ENCODE data around the gene MIPEP.

Gene MIPEP

DNA sequence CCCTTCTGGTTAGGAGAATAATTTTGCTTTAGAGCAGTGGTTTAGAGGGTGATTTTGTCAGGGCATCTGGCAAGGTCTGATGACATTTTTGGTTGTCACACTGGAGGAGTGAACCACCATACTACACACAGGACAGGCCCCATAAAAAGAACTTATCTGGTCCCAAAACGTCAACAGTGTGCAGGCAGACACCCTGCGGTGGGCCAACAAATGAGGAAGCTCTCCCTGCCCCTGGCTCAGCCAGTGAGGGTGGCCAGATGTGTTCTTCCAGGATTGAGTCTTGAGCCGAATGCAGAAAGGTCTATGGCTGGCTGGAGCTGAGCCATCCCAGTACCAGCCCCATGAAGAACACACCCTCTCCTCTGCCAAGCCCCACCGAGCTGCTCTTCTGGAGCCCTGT lies 149.2 kb downstream of the MIPEP start:
- Histone ChIP-seq H3K4me3 (ENCODE audit: low read depth in 1 of 2, low read length in 2 of 2) (no peak overlapping the region), H3K27ac (ENCODE audit: low read length) (no peak overlapping the region), H3K27me3 (ENCODE audit: low read depth, low read length) (no peaks in the 10 kb centered on the region), H3K4me1 (ENCODE audit: control insufficient read depth in 1 of 2, insufficient read depth in 2 of 2, low read length in 2 of 2) (peaks cover 0 to 3% of the 10 kb centered on the region in 2 donors), H3K9me3 (ENCODE audit: control insufficient read depth in 1 of 2, low read length in 2 of 2) (no peaks in the 10 kb centered on the region), H3K36me3 (ENCODE audit: control insufficient read depth in 1 of 2, insufficient read depth in 2 of 2, low read length in 2 of 2) (no peaks in the 10 kb centered on the region)

DNA sequence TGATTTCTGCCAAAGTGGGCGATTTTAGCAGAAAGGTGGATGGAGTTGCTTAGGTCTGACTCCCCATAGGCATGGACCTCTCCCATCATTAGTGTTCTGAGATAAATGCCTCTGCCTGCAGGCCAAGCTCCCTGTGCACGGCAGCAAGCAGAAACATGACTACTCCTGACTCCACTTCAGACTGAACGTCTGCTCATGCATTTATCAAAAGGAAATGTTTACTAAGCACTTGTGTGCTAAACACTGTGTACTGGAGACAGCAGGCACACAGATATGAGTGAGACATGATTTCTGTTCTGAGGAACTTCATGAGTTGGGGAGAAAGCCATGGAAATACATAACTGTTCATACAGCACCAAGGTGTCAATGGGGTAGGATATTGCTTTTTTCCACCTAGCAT lies 149.6 kb downstream of the MIPEP start:
- Histone ChIP-seq H3K27me3 (ENCODE audit: low read depth, low read length) (no peaks in the 10 kb centered on the region), H3K27ac (ENCODE audit: low read length) (no peak overlapping the region), H3K36me3 (ENCODE audit: control insufficient read depth in 1 of 2, insufficient read depth in 2 of 2, low read length in 2 of 2) (no peaks in the 10 kb centered on the region), H3K4me1 (ENCODE audit: control insufficient read depth in 1 of 2, insufficient read depth in 2 of 2, low read length in 2 of 2) (peaks cover 0 to 3% of the 10 kb centered on the region in 2 donors), H3K9me3 (ENCODE audit: control insufficient read depth in 1 of 2, low read length in 2 of 2) (no peaks in the 10 kb centered on the region), H3K4me3 (ENCODE audit: low read depth in 1 of 2, low read length in 2 of 2) (no peak overlapping the region)

DNA sequence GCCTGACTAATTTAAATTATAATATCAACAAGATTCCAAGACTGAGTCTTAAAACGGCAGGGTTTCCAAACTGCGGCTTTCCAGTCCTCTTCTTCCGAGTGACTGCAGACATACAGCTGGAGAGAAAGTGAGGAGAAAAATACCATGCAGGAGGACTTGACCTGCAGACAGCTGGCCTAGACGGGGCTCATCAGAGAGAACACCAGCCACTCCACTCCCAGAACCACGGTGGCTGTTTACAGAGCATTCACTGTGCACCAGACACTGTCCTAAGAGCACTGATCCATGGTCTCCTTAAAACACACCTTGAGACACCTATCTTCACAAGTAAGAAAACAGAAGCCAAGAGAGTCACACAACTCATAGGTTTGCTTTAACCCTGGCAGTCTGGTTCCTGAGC lies 152.7 kb downstream of the MIPEP start:
- no peaks in the 10 kb centered on the region for H3K9me3 ChIP-seq (ENCODE audit: control insufficient read depth in 1 of 2, low read length in 2 of 2)
- H3K27ac ChIP-seq (ENCODE audit: low read length): no peak overlapping the region
- no peak overlapping the region for H3K4me3 ChIP-seq (ENCODE audit: low read depth in 1 of 2, low read length in 2 of 2)
- no peaks in the 10 kb centered on the region for H3K36me3 ChIP-seq (ENCODE audit: control insufficient read depth in 1 of 2, insufficient read depth in 2 of 2, low read length in 2 of 2)
- H3K4me1 ChIP-seq (ENCODE audit: control insufficient read depth in 1 of 2, insufficient read depth in 2 of 2, low read length in 2 of 2): peaks cover 0 to 3% of the 10 kb centered on the region in 2 donors
- no peaks in the 10 kb centered on the region for H3K27me3 ChIP-seq (ENCODE audit: low read depth, low read length)

DNA sequence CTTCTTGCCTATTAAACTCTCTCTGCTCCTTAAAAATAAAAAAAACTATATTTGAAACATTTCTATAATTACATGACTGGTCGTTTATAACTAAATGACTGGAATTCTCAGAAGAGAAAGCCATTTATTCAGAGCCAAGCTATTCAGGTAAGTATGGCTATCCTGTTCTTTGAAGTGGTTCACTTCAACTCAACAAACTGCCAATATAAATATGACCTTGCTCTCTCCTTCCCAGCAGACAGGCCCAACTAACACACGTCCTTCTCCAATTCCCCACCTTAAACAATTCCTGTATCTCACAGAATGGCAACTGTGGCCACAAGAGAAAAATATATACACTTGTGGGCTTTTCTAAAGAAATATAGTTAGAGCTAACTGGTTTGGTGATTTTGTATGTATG lies 153.9 kb downstream of the MIPEP start:
- no peaks in the 10 kb centered on the region for H3K36me3 ChIP-seq (ENCODE audit: control insufficient read depth in 1 of 2, insufficient read depth in 2 of 2, low read length in 2 of 2)
- H3K9me3 ChIP-seq (ENCODE audit: control insufficient read depth in 1 of 2, low read length in 2 of 2): no peaks in the 10 kb centered on the region
- H3K27ac ChIP-seq (ENCODE audit: low read length): no peak overlapping the region
- H3K4me1 ChIP-seq (ENCODE audit: control insufficient read depth in 1 of 2, insufficient read depth in 2 of 2, low read length in 2 of 2): peaks cover 0 to 3% of the 10 kb centered on the region in 2 donors
- H3K4me3 ChIP-seq (ENCODE audit: low read depth in 1 of 2, low read length in 2 of 2): no peak overlapping the region
- H3K27me3 ChIP-seq (ENCODE audit: low read depth, low read length): no peaks in the 10 kb centered on the region

DNA sequence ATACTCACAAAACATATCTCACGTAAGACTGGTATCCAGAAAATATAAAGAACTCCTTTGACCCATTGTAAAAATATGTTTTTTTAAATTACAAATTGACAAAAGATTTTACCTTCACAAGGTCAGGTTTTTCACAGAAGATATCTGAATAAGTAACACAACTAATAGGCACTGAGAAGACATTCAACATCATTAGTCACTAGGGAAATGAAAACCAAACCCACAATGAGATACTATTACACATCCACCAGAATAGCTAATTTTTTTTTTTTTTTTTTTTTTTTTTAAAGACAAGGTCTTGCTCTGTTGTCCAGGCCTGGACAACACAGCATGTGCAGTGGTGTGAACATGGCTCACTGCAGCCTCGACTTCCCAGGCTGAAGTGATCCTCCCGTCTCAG lies 157.5 kb downstream of the MIPEP start:
- H3K4me3 ChIP-seq (ENCODE audit: low read depth in 1 of 2, low read length in 2 of 2): no peak overlapping the region
- no peaks in the 10 kb centered on the region for H3K9me3 ChIP-seq (ENCODE audit: control insufficient read depth in 1 of 2, low read length in 2 of 2)
- peaks cover 0 to 9% of the 10 kb centered on the region in 2 donors for H3K36me3 ChIP-seq (ENCODE audit: control insufficient read depth in 1 of 2, insufficient read depth in 2 of 2, low read length in 2 of 2)
- H3K4me1 ChIP-seq (ENCODE audit: control insufficient read depth in 1 of 2, insufficient read depth in 2 of 2, low read length in 2 of 2): peaks cover 0 to 2% of the 10 kb centered on the region in 2 donors
- no peak overlapping the region for H3K27ac ChIP-seq (ENCODE audit: low read length)
- no peaks in the 10 kb centered on the region for H3K27me3 ChIP-seq (ENCODE audit: low read depth, low read length)

DNA sequence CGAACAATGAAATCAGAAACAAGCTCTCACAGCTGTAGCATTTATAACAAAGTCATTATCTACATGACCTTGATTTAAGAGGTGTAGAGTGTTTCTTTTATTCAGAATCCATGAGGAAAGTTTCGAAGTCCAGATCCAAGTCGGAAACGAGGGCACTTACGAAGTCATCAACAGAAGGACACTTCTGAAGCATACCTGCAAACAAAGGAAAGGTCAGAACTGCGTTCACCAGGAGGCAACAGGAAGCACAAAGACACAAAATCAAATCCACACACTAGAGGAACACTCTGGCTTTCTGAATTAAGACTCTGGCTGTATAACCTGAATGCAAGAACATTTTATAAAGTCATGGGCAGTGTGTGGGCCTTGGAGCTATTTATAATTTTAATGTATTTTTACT lies 158.9 kb downstream of the MIPEP start:
- no peak overlapping the region for H3K27ac ChIP-seq (ENCODE audit: low read length)
- H3K27me3 ChIP-seq (ENCODE audit: low read depth, low read length): no peaks in the 10 kb centered on the region
- no peaks in the 10 kb centered on the region for H3K4me1 ChIP-seq (ENCODE audit: control insufficient read depth in 1 of 2, insufficient read depth in 2 of 2, low read length in 2 of 2)
- no peaks in the 10 kb centered on the region for H3K9me3 ChIP-seq (ENCODE audit: control insufficient read depth in 1 of 2, low read length in 2 of 2)
- no peak overlapping the region for H3K4me3 ChIP-seq (ENCODE audit: low read depth in 1 of 2, low read length in 2 of 2)
- H3K36me3 ChIP-seq (ENCODE audit: control insufficient read depth in 1 of 2, insufficient read depth in 2 of 2, low read length in 2 of 2): peaks cover 0 to 9% of the 10 kb centered on the region in 2 donors

DNA sequence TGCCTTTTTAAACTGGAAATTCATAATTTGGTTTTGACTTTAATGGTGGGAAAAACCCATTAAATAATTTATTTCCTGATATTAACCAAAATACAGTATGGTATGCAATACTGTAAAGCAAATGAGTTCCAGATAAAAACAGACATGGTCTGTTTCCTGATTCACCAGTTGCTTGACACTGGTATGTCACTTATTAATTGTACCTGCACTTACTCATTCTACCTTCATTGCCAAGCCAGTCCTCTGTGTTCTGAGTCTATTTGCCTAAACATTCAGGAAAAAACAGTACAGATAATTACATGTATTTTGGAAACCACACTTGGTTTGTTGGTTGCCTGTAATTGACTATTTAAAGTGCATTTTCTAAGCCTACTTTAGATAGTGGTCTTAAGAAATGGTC lies 159.7 kb downstream of the MIPEP start:
- H3K27ac ChIP-seq (ENCODE audit: low read length): no peak overlapping the region
- no peaks in the 10 kb centered on the region for H3K4me1 ChIP-seq (ENCODE audit: control insufficient read depth in 1 of 2, insufficient read depth in 2 of 2, low read length in 2 of 2)
- H3K9me3 ChIP-seq (ENCODE audit: control insufficient read depth in 1 of 2, low read length in 2 of 2): no peaks in the 10 kb centered on the region
- H3K36me3 ChIP-seq (ENCODE audit: control insufficient read depth in 1 of 2, insufficient read depth in 2 of 2, low read length in 2 of 2): peaks cover 0 to 9% of the 10 kb centered on the region in 2 donors
- H3K27me3 ChIP-seq (ENCODE audit: low read depth, low read length): no peaks in the 10 kb centered on the region
- no peak overlapping the region for H3K4me3 ChIP-seq (ENCODE audit: low read depth in 1 of 2, low read length in 2 of 2)

DNA sequence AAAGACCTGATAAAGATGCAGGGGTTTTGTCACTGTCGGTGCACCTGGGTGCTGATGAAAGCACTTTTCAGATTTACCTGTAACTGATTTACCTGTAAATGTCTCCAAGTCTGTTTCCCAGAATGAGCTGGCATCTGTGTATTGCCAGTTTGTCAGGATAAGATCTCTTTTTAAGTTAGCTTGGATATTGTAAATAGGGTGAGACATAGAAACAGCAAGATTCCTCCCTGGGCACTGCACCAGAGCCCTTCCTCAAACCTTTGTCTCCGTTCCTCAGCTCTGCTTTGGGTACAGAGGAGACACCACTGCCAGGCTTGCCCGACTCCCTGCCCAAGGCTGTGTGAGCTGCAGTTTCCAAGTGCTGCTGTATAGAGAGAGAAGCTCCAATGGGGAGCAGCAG lies 160.4 kb downstream of the MIPEP start:
- no peak overlapping the region for H3K27ac ChIP-seq (ENCODE audit: low read length)
- H3K36me3 ChIP-seq (ENCODE audit: control insufficient read depth in 1 of 2, insufficient read depth in 2 of 2, low read length in 2 of 2): peaks cover 0 to 9% of the 10 kb centered on the region in 2 donors
- no peaks in the 10 kb centered on the region for H3K27me3 ChIP-seq (ENCODE audit: low read depth, low read length)
- H3K9me3 ChIP-seq (ENCODE audit: control insufficient read depth in 1 of 2, low read length in 2 of 2): no peaks in the 10 kb centered on the region
- no peak overlapping the region for H3K4me3 ChIP-seq (ENCODE audit: low read depth in 1 of 2, low read length in 2 of 2)
- no peaks in the 10 kb centered on the region for H3K4me1 ChIP-seq (ENCODE audit: control insufficient read depth in 1 of 2, insufficient read depth in 2 of 2, low read length in 2 of 2)

DNA sequence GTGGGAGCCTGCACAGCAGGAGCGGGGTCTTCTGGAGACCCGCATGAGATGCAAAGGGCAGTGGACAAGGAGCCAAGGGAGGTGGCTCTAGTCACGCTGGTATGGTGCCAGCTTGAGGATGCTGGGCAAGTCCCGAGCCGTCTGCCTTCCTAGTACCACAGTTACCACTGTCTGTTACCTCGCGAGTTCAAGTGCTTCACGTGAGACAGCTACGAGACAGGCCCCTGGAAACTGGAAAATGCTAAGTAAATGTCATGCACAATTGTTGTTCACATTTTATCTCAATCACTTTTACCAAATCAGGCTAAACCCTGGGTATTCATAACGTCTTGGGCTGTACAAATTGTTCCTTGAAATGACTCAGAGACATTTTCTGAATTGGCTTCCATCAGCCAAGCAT lies 163.3 kb downstream of the MIPEP start:
- Histone ChIP-seq H3K27ac (ENCODE audit: low read length) (no peak overlapping the region), H3K27me3 (ENCODE audit: low read depth, low read length) (no peaks in the 10 kb centered on the region), H3K36me3 (ENCODE audit: control insufficient read depth in 1 of 2, insufficient read depth in 2 of 2, low read length in 2 of 2) (peaks cover 0 to 9% of the 10 kb centered on the region in 2 donors), H3K4me1 (ENCODE audit: control insufficient read depth in 1 of 2, insufficient read depth in 2 of 2, low read length in 2 of 2) (no peaks in the 10 kb centered on the region), H3K9me3 (ENCODE audit: control insufficient read depth in 1 of 2, low read length in 2 of 2) (no peaks in the 10 kb centered on the region), H3K4me3 (ENCODE audit: low read depth in 1 of 2, low read length in 2 of 2) (no peak overlapping the region)

DNA sequence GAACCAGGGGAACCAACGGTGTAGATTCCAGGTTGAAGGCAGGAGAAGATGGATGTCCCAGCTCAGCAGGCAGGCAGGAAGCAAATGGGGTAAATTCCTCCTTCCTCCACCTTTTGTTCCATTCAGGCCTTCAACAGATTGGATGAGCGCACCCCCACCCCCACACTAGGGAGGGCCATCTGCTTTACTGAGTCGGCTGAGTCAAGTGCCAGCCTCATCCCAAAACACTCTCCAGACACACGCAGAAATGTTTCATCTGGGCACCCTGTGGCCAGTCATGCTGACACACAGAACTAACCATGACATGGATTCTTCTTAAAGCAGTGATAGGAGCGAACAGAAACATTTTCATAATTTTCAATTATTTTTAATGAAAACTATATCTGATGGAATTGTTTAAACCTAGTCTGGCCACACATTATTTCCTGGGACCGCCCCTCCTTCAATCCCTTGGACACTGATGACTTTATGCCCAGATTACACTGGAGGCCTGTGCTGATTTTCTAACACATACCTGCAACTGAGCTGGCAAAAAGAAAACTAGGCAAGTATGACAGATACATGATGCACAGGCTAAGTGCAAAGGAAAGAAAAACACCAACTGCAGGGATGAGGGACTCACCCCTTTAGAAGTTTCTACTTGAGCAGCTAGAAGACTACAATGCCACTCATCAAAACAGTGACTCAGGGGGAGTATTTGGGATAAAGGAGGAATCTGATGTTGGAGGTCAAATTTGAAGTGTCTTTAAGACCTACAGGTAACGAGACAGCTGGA lies 164.8 kb downstream of the MIPEP start:
- Histone ChIP-seq H3K9me3 (ENCODE audit: control insufficient read depth in 1 of 2, low read length in 2 of 2) (no peaks in the 10 kb centered on the region), H3K4me3 (ENCODE audit: low read depth in 1 of 2, low read length in 2 of 2) (no peak overlapping the region), H3K27ac (ENCODE audit: low read length) (no peak overlapping the region), H3K36me3 (ENCODE audit: control insufficient read depth in 1 of 2, insufficient read depth in 2 of 2, low read length in 2 of 2) (peaks cover 0 to 9% of the 10 kb centered on the region in 2 donors), H3K27me3 (ENCODE audit: low read depth, low read length) (no peaks in the 10 kb centered on the region), H3K4me1 (ENCODE audit: control insufficient read depth in 1 of 2, insufficient read depth in 2 of 2, low read length in 2 of 2) (no peaks in the 10 kb centered on the region)

DNA sequence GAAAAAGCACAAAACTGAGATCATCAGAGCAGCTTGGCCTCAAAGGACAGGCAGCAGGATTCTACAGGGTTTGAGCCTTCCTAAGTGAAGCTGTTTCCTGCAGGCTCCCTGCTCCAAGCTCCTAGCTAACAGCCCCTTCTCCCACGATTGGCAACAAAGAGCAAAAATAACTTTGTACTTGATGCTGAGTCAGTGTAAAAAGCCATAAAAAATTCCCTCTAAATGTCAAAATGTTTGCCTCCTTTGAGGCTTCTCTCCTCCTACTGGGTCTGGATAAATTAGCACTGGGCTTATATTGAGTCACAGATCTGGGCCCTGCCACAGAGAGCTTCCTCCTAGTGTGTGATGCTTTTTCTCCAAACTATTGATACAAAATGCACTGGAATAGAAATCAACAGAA lies 165.7 kb downstream of the MIPEP start:
- no peak overlapping the region for H3K27ac ChIP-seq (ENCODE audit: low read length)
- no peaks in the 10 kb centered on the region for H3K4me1 ChIP-seq (ENCODE audit: control insufficient read depth in 1 of 2, insufficient read depth in 2 of 2, low read length in 2 of 2)
- H3K4me3 ChIP-seq (ENCODE audit: low read depth in 1 of 2, low read length in 2 of 2): no peak overlapping the region
- peaks cover 0 to under 1% of the 10 kb centered on the region in 2 donors for H3K36me3 ChIP-seq (ENCODE audit: control insufficient read depth in 1 of 2, insufficient read depth in 2 of 2, low read length in 2 of 2)
- H3K9me3 ChIP-seq (ENCODE audit: control insufficient read depth in 1 of 2, low read length in 2 of 2): no peaks in the 10 kb centered on the region
- no peaks in the 10 kb centered on the region for H3K27me3 ChIP-seq (ENCODE audit: low read depth, low read length)

Measured in muscle layer of duodenum (tissue), 2 donors.